Neural progenitor cell (in vitro differentiated cells): ENCODE data around the gene RUBCN.
"Not testable (repeated sequence)": the region's sequence is repeated elsewhere in the genome, so short reads cannot be mapped to it uniquely, and the experiment has no call there.

Experiments used
- EZH2 ChIP-seq: fragments of 200-600 bp; sonication (generic); IDR thresholded peaks from 2 replicates; pipeline ENCODE4 v1.6.1; 2017; ENCODE audit warnings: antibody characterized with exemption, mild to moderate bottlenecking, moderate library complexity
- TF ChIP-seq, protein P1 (sequence below): fragments of 200-600 bp; sonication (generic); IDR thresholded peaks from 2 replicates; pipeline ENCODE4 v1.5.1; 2017; ENCODE audit warnings: antibody characterized with exemption, mild to moderate bottlenecking

DNA sequence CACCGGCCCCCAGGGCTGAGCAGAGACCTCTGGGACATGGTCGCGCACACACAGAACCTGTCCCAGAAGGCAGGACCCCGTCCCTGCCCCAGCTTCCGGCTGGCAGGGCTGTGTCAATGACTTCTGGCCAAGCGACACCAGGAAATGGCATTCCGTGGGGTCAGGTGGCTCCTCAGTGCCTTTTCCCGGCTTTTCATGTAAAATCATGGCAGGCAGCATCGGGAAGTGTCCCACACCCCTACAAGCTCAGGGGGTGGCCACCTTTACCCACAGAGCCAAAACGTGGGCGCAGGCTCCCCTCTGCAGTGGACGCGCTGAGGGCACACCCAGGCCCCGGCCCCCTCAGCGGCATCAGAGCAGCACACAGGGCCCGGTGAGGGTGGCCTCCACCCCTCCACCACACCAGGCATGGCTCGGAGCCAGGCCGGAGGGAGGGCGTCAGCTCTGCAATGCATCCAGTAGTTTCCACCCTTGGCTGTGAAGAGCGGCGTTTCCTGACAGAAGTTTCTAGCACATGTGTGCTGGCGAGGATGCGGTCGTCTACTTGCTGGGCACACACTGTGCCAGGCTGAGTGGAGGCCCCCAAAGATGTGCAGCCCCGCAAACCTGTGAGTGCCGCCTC is 70.4 kb downstream of the RUBCN start:
- TF ChIP-seq, protein P1, sequence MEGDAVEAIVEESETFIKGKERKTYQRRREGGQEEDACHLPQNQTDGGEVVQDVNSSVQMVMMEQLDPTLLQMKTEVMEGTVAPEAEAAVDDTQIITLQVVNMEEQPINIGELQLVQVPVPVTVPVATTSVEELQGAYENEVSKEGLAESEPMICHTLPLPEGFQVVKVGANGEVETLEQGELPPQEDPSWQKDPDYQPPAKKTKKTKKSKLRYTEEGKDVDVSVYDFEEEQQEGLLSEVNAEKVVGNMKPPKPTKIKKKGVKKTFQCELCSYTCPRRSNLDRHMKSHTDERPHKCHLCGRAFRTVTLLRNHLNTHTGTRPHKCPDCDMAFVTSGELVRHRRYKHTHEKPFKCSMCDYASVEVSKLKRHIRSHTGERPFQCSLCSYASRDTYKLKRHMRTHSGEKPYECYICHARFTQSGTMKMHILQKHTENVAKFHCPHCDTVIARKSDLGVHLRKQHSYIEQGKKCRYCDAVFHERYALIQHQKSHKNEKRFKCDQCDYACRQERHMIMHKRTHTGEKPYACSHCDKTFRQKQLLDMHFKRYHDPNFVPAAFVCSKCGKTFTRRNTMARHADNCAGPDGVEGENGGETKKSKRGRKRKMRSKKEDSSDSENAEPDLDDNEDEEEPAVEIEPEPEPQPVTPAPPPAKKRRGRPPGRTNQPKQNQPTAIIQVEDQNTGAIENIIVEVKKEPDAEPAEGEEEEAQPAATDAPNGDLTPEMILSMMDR = not testable (repeated sequence)
- not testable (repeated sequence) for TF ChIP-seq EZH2
